ENCODE results near the gene SMARCB1.

The SMARCB1 gene

DNA sequence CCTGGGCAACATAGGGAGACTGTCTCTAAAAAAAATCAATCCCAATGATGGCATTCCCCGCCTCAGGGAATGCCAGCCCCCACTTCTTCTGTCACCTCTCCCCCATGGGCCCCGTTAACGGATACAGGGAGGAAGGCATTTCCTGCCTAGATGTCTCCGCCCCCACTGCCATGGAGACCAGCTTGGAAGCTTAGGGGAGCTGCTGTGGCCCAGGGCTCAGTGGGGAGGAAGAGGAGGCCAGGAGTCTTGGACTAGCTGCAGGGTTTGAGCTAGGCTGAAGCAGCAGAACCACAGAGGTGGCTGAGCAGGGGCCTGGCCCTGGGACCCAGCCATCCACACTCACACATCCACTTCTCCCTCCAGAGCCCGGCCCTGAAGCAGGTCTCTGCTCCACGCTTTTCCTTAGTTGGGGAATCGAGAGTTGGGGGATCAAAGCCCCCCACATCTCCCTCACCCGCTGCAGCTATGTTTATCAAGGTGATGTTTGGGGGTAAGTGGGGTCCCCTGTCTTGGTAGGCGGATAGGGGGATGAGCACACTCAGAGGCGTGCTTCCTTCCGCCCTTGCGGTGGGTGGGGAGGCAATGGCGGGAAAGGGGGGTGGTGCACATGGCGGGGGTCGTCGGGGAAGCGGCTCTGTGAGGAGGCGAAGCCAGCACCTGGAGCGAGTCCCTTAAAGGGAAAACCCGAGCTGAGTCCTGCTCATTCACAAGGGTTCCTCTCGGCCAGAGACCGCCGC is 23.8 kb upstream of the SMARCB1 start, which contains the start of gene C22orf15:
TSS of gene C22orf15 (plus strand) at position 149 of the 737 bp plus-strand sequence. CDS start at position 466, 317 bp downstream.
- peaks cover 10% of the 10 kb centered on the region for H3K36me3 ChIP-seq (ENCODE audit: control insufficient read depth, insufficient read depth, low read length)
- peak within 1 kb of the TSS; percentile 35; the same call in 1 of the 2 replicates for H3K4me3 ChIP-seq (replicated peaks; ENCODE audit: low read depth, low read length)
- TF ChIP-seq, protein P1, sequence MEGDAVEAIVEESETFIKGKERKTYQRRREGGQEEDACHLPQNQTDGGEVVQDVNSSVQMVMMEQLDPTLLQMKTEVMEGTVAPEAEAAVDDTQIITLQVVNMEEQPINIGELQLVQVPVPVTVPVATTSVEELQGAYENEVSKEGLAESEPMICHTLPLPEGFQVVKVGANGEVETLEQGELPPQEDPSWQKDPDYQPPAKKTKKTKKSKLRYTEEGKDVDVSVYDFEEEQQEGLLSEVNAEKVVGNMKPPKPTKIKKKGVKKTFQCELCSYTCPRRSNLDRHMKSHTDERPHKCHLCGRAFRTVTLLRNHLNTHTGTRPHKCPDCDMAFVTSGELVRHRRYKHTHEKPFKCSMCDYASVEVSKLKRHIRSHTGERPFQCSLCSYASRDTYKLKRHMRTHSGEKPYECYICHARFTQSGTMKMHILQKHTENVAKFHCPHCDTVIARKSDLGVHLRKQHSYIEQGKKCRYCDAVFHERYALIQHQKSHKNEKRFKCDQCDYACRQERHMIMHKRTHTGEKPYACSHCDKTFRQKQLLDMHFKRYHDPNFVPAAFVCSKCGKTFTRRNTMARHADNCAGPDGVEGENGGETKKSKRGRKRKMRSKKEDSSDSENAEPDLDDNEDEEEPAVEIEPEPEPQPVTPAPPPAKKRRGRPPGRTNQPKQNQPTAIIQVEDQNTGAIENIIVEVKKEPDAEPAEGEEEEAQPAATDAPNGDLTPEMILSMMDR (IDR thresholded peaks at IDR 0.05; ENCODE audit: insufficient read depth, low read length, poor library complexity, severe bottlenecking), result no peak
- no peaks in the 10 kb centered on the region for H3K27me3 ChIP-seq (replicated peaks; ENCODE audit: control insufficient read depth, insufficient read depth, low read length)
- no peak for DNase-seq (ENCODE audit: extremely low read depth, insufficient read length)

DNA sequence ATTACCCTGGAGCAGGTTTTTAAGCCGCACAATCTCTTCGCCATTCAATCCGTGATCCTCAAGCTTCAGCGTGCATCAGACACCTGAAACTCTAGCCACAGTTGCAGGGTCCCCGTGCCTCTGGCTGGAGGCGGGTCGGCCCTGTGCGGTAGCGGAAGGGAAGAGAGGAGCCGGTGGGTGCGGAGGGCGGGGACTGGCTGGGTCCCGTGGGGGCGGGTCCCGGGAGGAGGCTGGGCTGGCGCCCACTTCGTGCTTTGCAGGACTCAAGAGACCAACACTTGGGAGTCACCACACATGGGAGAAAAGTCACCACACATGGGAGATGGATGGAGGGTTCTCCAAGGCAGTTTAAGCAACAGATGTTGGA is 23.2 kb upstream of the SMARCB1 start:
- TF ChIP-seq, protein P1 (IDR thresholded peaks at IDR 0.05; ENCODE audit: insufficient read depth, low read length, poor library complexity, severe bottlenecking), result no peak
- H3K27me3 ChIP-seq (replicated peaks; ENCODE audit: control insufficient read depth, insufficient read depth, low read length), result no peaks in the 10 kb centered on the region
- peak; percentile 64 for DNase-seq (ENCODE audit: extremely low read depth, insufficient read length)
- peak overlapping the region; percentile 35; the same call in 1 of the 2 replicates for H3K4me3 ChIP-seq (replicated peaks; ENCODE audit: low read depth, low read length)
- H3K36me3 ChIP-seq (ENCODE audit: control insufficient read depth, insufficient read depth, low read length), result peaks cover 10% of the 10 kb centered on the region

DNA sequence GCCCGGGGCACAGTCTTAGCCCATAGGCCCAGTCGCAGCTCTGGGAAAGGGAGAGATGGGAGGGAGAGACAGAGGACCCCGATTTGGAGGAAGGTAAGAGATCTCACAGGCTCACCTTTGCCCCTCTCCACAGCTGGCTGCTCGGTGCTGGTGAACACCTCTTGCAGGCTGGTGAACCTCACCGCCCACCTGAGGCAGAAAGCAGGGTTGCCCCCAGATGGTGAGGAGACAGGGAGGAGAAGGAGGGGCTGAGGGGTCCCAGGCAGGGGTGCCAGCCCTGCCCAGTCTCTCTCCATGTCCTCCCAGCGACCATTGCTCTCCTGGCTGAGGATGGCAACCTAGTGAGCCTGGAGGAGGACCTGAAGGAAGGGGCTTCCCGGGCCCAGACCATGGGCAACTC is 22.8 kb upstream of the SMARCB1 start:
- H3K27me3 ChIP-seq (replicated peaks; ENCODE audit: control insufficient read depth, insufficient read depth, low read length), result no peaks in the 10 kb centered on the region
- peaks cover 10% of the 10 kb centered on the region for H3K36me3 ChIP-seq (ENCODE audit: control insufficient read depth, insufficient read depth, low read length)
- TF ChIP-seq, protein P1 (IDR thresholded peaks at IDR 0.05; ENCODE audit: insufficient read depth, low read length, poor library complexity, severe bottlenecking), result no peak
- no peak for DNase-seq (ENCODE audit: extremely low read depth, insufficient read length)
- peak overlapping the region; percentile 5; the same call in 1 of the 2 replicates for H3K4me3 ChIP-seq (replicated peaks; ENCODE audit: low read depth, low read length)

DNA sequence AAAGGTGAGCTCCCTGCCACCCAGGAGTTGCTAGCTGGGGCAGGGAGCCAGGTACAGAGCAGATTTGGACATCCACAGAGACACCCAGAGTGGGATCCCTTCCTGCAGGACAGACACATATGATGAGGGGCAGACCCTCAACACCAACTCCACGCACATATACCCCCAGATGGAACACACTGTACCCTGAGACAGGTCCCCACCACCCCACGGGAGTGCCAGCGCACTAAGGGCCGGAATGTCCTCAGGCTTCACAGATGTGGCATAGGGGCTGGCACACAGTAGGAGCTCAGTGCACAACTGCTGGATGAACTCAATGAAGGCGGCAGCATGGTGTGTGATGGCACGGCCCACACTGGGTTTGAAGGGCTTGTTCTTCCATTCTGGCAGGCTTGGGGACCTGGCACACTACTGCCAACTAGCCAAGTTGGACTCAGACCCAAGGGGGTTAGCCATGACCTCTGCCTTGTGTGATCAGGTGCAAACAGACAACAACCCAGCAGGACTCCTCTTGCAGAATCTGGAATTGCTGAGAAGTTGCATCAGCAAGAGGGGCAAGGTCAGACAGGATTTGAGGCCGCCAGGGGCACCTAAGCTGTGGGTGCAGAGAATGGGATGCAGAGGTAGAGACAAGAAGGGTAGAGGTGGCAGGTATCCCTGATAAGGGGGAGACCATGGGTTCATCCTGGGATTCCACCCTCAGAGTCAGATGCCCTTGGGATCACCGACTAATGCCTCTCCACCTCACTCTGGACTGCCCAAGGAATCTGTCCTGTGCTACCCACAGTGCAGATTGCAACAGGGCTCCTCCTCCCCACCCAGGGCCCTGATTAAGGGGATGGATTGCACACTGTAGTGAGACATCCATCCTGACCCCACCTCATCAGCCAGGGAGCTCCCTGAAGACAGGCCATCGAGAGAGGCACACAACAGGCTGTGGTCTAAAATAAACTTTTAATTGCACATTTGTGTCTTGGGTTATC is 21.6 kb upstream of the SMARCB1 start:
- no peak overlapping the region for H3K4me3 ChIP-seq (replicated peaks; ENCODE audit: low read depth, low read length)
- no peaks in the 10 kb centered on the region for H3K27me3 ChIP-seq (replicated peaks; ENCODE audit: control insufficient read depth, insufficient read depth, low read length)
- H3K36me3 ChIP-seq (ENCODE audit: control insufficient read depth, insufficient read depth, low read length), result peaks cover 10% of the 10 kb centered on the region
- DNase-seq (ENCODE audit: extremely low read depth, insufficient read length), result no peak
- TF ChIP-seq, protein P1 (IDR thresholded peaks at IDR 0.05; ENCODE audit: insufficient read depth, low read length, poor library complexity, severe bottlenecking), result no peak

DNA sequence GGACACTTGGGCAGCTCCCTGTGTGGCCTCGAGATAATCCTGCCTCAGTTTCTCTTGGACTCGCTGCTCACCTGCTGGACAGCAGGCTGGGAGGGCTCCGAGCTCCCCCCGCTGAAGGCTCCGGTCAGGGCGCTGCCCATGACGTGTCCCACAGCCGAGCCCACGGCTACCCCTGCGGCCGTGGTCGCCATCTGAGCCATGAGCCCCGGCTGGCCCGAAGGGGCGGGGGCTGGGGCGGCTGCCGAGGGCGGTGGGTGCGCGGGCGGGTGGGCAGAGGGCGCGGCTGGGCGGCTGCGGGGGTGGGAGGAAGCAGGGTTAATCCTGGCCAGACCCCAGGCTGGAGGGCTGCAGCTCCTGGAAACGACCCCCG is 19.5 kb upstream of the SMARCB1 start:
- no peak for DNase-seq (ENCODE audit: extremely low read depth, insufficient read length)
- TF ChIP-seq, protein P1 (IDR thresholded peaks at IDR 0.05; ENCODE audit: insufficient read depth, low read length, poor library complexity, severe bottlenecking), result no peak
- Histone ChIP-seq H3K27me3 (replicated peaks; ENCODE audit: control insufficient read depth, insufficient read depth, low read length) (no peaks in the 10 kb centered on the region), H3K4me3 (replicated peaks; ENCODE audit: low read depth, low read length) (peak overlapping the region; percentile 89), H3K36me3 (ENCODE audit: control insufficient read depth, insufficient read depth, low read length) (peaks cover 10% of the 10 kb centered on the region)

Measured in GM06990 (cell line).